NCI-H2107 treated with DMSO at 0.1 percent for 48 hours (cell line): Measurements from ENCODE around the gene SDE2.
"Not testable (repeated sequence)": the region's sequence is repeated elsewhere in the genome, so short reads cannot be mapped to it uniquely, and the experiment has no call there.

Experiments used
- DNase-seq: peaks from one replicate; lab custom pipeline; 2025; ENCODE audit not compliant: unreplicated experiment; lab: John Stamatoyannopoulos, UW

Gene SDE2

GRCh38 chr1:225979421-225979820, 19.7 kb downstream of the SDE2 start:
- DNase-seq, result no peak

- no peak for DNase-seq
Observed at GRCh38 chr1:225977937-225978748, 21.0 kb downstream of the SDE2 start.

GRCh38 chr1:225975146-225975545, 24.0 kb downstream of the SDE2 start:
- DNase-seq, result not testable (repeated sequence)

GRCh38 chr1:225974454-225974853, 24.7 kb downstream of the SDE2 start:
- no peak for DNase-seq

- DNase-seq, result peak; percentile 97
Observed at GRCh38 chr1:225973158-225973557, 26.0 kb downstream of the SDE2 start.

GRCh38 chr1:225972344-225973152, 26.6 kb downstream of the SDE2 start:
- no peak for DNase-seq

GRCh38 chr1:225970592-225971157, 28.5 kb downstream of the SDE2 start:
- not testable (repeated sequence) for DNase-seq

- DNase-seq, result not testable (repeated sequence)
Observed at GRCh38 chr1:225969751-225970150, 29.4 kb downstream of the SDE2 start.

GRCh38 chr1:225965231-225965630, 33.9 kb downstream of the SDE2 start:
- no peak for DNase-seq

- DNase-seq, result no peak
Observed at GRCh38 chr1:225963735-225964530, 35.2 kb downstream of the SDE2 start.

GRCh38 chr1:225962440-225962975, 36.6 kb downstream of the SDE2 start:
- DNase-seq, result no peak

GRCh38 chr1:225961659-225962439, 37.3 kb downstream of the SDE2 start:
- DNase-seq, result no peak

GRCh38 chr1:225958041-225958440, 41.1 kb downstream of the SDE2 start:
- no peak for DNase-seq

- DNase-seq, result no peak
Observed at GRCh38 chr1:225954753-225955152, 44.4 kb downstream of the SDE2 start.

GRCh38 chr1:225953315-225953714, 45.8 kb downstream of the SDE2 start:
- no peak for DNase-seq

GRCh38 chr1:225950905-225951497, 48.1 kb downstream of the SDE2 start:
- DNase-seq, result no peak

GRCh38 chr1:225949041-225949440, 50.1 kb downstream of the SDE2 start:
- DNase-seq, result no peak

- no peak for DNase-seq
Observed at GRCh38 chr1:225946803-225947202, 52.3 kb downstream of the SDE2 start.

- DNase-seq, result no peak
Observed at GRCh38 chr1:225946082-225946620, 53.0 kb downstream of the SDE2 start.
